ENCODE measurements around the gene FAM83G.

GRCh38 chr17:19016297-19016696 lies 11.7 kb upstream of the FAM83G start:
- no peak for TF ChIP-seq POLR2A (IDR thresholded peaks at IDR 0.05)
- no peak for TF ChIP-seq CTCF (IDR thresholded peaks at IDR 0.05)

All from testis (tissue), 2 donors.